ENCODE measurements around the gene DPP10.
"Not testable (repeated sequence)": the region's sequence is repeated elsewhere in the genome, so short reads cannot be mapped to it uniquely, and the experiment has no call there.

The DPP10 gene

GRCh38 chr2:115427436-115427835, 985.0 kb downstream of the DPP10 start:
- Histone ChIP-seq H3K9me3 (ENCODE audit: control insufficient read depth, low read length) (no peaks in the 10 kb centered on the region), H3K4me2 (ENCODE audit: low read length) (no peak overlapping the region), H3K4me1 (no peaks in the 10 kb centered on the region), H3K9ac (no peak overlapping the region), H3K4me3 (ENCODE audit: low read depth, low read length) (no peak overlapping the region), H3K27me3 (ENCODE audit: control insufficient read depth, insufficient read depth, low read length) (no peaks in the 10 kb centered on the region), H2AFZ (no peak overlapping the region), H3K27ac (no peak overlapping the region), H3K36me3 (ENCODE audit: control insufficient read depth, insufficient read depth, low read length) (no peaks in the 10 kb centered on the region), H3K79me2 (no peaks in the 10 kb centered on the region)
- no peak for TF ChIP-seq CTCF (IDR thresholded peaks at IDR 0.05)

- not testable (repeated sequence) for H3K9ac ChIP-seq; H3K4me1 ChIP-seq; H3K79me2 ChIP-seq; H3K9me3 ChIP-seq (ENCODE audit: control insufficient read depth, low read length); H3K4me3 ChIP-seq (ENCODE audit: low read depth, low read length); H3K27ac ChIP-seq; H2AFZ ChIP-seq; H3K36me3 ChIP-seq (ENCODE audit: control insufficient read depth, insufficient read depth, low read length); H3K27me3 ChIP-seq (ENCODE audit: control insufficient read depth, insufficient read depth, low read length); H3K4me2 ChIP-seq (ENCODE audit: low read length)
Measured at GRCh38 chr2:115440746-115441145, 998.3 kb downstream of the DPP10 start.

GRCh38 chr2:115443539-115444185, 1001.2 kb downstream of the DPP10 start:
- Histone ChIP-seq H3K4me3 (ENCODE audit: low read depth, low read length) (no peak overlapping the region), H3K4me1 (no peaks in the 10 kb centered on the region), H3K9ac (no peak overlapping the region), H3K27me3 (ENCODE audit: control insufficient read depth, insufficient read depth, low read length) (no peaks in the 10 kb centered on the region), H3K79me2 (no peaks in the 10 kb centered on the region), H2AFZ (no peak overlapping the region), H3K9me3 (ENCODE audit: control insufficient read depth, low read length) (no peaks in the 10 kb centered on the region), H3K36me3 (ENCODE audit: control insufficient read depth, insufficient read depth, low read length) (no peaks in the 10 kb centered on the region), H3K4me2 (ENCODE audit: low read length) (no peak overlapping the region), H3K27ac (no peak overlapping the region)
- no peak for TF ChIP-seq CTCF (IDR thresholded peaks at IDR 0.05)

- Histone ChIP-seq H3K9me3 (ENCODE audit: control insufficient read depth, low read length) (no peaks in the 10 kb centered on the region), H3K79me2 (no peaks in the 10 kb centered on the region), H3K36me3 (ENCODE audit: control insufficient read depth, insufficient read depth, low read length) (no peaks in the 10 kb centered on the region), H3K4me2 (ENCODE audit: low read length) (no peak overlapping the region), H3K4me3 (ENCODE audit: low read depth, low read length) (no peak overlapping the region), H2AFZ (no peak overlapping the region), H3K9ac (no peak overlapping the region), H3K4me1 (no peaks in the 10 kb centered on the region), H3K27ac (no peak overlapping the region), H3K27me3 (ENCODE audit: control insufficient read depth, insufficient read depth, low read length) (no peaks in the 10 kb centered on the region)
- TF ChIP-seq CTCF (IDR thresholded peaks at IDR 0.05), result no peak
Measured at GRCh38 chr2:115460008-115460407, 1017.6 kb downstream of the DPP10 start.

- Histone ChIP-seq H2AFZ (no peak overlapping the region), H3K4me1 (no peaks in the 10 kb centered on the region), H3K4me3 (ENCODE audit: low read depth, low read length) (no peak overlapping the region), H3K9ac (no peak overlapping the region), H3K4me2 (ENCODE audit: low read length) (no peak overlapping the region), H3K27ac (no peak overlapping the region), H3K79me2 (no peaks in the 10 kb centered on the region), H3K27me3 (ENCODE audit: control insufficient read depth, insufficient read depth, low read length) (no peaks in the 10 kb centered on the region), H3K36me3 (ENCODE audit: control insufficient read depth, insufficient read depth, low read length) (no peaks in the 10 kb centered on the region), H3K9me3 (ENCODE audit: control insufficient read depth, low read length) (no peaks in the 10 kb centered on the region)
- no peak for TF ChIP-seq CTCF (IDR thresholded peaks at IDR 0.05)
Measured at GRCh38 chr2:115480741-115481140, 1038.3 kb downstream of the DPP10 start.

Measured in parathyroid adenoma (tissue), 2 donors.